ENCODE results near the gene LRRC23. TPM values are rescaled to one million over a fixed set of nuclear protein-coding genes. Genes with fewer than 3 reads are reported as not detected.

LRRC23 gene
- total RNA-seq, 2 experiments from 2014 or later = 3.2 to 4.7 TPM

GRCh38 chr12:6899837-6900519, 4.6 kb upstream of the LRRC23 start:
- Mint-ChIP-seq H3K4me1 (ENCODE audit: low read depth) (no peaks in the 10 kb centered on the region), H3K36me3 (ENCODE audit: low read depth) (no peaks in the 10 kb centered on the region), H3K4me3 (no peak overlapping the region), H3K9me3 (no peaks in the 10 kb centered on the region), H3K27me3 (no peaks in the 10 kb centered on the region), H3K27ac (no peak overlapping the region)
- ATAC-seq (ENCODE audit: poor library complexity) = no peak
- Histone ChIP-seq H3K4me3 (ENCODE audit: low read length) (no peak overlapping the region), H3K27me3 (ENCODE audit: control insufficient read depth in 1 of 2, insufficient read depth in 2 of 2, low read length in 2 of 2) (no peaks in the 10 kb centered on the region), H3K4me1 (ENCODE audit: insufficient read depth, low read length) (peaks cover 12% of the 10 kb centered on the region), H3K27ac (ENCODE audit: low read depth in 1 of 2, low read length in 2 of 2) (no peak overlapping the region), H3K36me3 (ENCODE audit: insufficient read depth, low read length) (no peaks in the 10 kb centered on the region), H3K9me3 (ENCODE audit: control insufficient read depth in 1 of 2, insufficient read depth in 1 of 2, low read length in 2 of 2) (no peaks in the 10 kb centered on the region)
- CTCF ChIA-PET = interaction anchor here (1.3 to 2.2 kb wide), 2 partner anchors 9 to 27 kb away, joined by 5 to 12 read pairs; partner anchors contain the start of gene SPSB2
- intact Hi-C loops (cut with DNase I, micrococcal nuclease) = loop anchor here in 1 of 2 experiments (10.0 kb wide), 1 partner anchor 295 kb away; no protein-coding TSS in a partner anchor
- TF ChIP-seq, protein P1, sequence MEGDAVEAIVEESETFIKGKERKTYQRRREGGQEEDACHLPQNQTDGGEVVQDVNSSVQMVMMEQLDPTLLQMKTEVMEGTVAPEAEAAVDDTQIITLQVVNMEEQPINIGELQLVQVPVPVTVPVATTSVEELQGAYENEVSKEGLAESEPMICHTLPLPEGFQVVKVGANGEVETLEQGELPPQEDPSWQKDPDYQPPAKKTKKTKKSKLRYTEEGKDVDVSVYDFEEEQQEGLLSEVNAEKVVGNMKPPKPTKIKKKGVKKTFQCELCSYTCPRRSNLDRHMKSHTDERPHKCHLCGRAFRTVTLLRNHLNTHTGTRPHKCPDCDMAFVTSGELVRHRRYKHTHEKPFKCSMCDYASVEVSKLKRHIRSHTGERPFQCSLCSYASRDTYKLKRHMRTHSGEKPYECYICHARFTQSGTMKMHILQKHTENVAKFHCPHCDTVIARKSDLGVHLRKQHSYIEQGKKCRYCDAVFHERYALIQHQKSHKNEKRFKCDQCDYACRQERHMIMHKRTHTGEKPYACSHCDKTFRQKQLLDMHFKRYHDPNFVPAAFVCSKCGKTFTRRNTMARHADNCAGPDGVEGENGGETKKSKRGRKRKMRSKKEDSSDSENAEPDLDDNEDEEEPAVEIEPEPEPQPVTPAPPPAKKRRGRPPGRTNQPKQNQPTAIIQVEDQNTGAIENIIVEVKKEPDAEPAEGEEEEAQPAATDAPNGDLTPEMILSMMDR (IDR thresholded peaks at IDR 0.05) = no peak
- DNase-seq = peak in 3 of 14 experiments; percentile 29 to 50 (median 48)
- POLR2A ChIA-PET = interaction anchor here (1.2 to 1.5 kb wide), 2 partner anchors 27 to 44 kb away, joined by 3 to 4 read pairs; partner anchors contain the start of genes C12orf57 and RNU7-1

DNA sequence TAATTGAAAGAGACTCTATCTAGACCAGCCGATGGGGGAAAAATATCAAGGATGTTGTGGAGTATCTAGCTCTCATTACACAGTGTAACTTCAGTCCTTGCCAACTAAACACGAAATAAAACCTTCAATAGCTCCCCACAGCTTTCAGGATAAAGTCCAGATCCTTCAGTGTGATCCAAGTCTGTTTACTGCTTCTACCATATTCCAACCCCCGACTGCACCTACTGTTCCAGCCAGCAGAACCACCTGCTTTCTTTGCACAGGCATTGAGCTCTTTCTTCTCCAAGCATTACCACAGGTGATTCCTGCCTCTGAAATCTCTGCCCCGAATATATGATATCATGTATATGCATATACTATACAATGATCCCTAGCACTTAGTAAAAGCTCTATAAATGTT, 2.2 kb upstream of the LRRC23 start:
- DNase-seq (no peak), ATAC-seq (ENCODE audit: poor library complexity) (no peak)
- Histone ChIP-seq H3K36me3 (ENCODE audit: insufficient read depth, low read length) (no peaks in the 10 kb centered on the region), H3K27ac (ENCODE audit: low read depth in 1 of 2, low read length in 2 of 2) (no peak overlapping the region), H3K4me1 (ENCODE audit: insufficient read depth, low read length) (peaks cover 21% of the 10 kb centered on the region), H3K4me3 (ENCODE audit: low read length) (no peak overlapping the region), H3K27me3 (ENCODE audit: control insufficient read depth in 1 of 2, insufficient read depth in 2 of 2, low read length in 2 of 2) (no peaks in the 10 kb centered on the region), H3K9me3 (ENCODE audit: control insufficient read depth in 1 of 2, insufficient read depth in 1 of 2, low read length in 2 of 2) (no peaks in the 10 kb centered on the region)
- intact Hi-C loops (cut with DNase I, micrococcal nuclease) = loop anchor here in 1 of 2 experiments (10.0 kb wide), 1 partner anchor 292 kb away; no protein-coding TSS in a partner anchor
- TF ChIP-seq, protein P1 (IDR thresholded peaks at IDR 0.05) = no peak
- H3K4me1 Mint-ChIP-seq (ENCODE audit: low read depth) = no peaks in the 10 kb centered on the region
- no peak overlapping the region for H3K4me3 Mint-ChIP-seq
- ChIA-PET POLR2A (interaction anchor here (1.1 kb wide), 1 partner anchor 12 kb away, joined by 3 read pairs; no protein-coding TSS in a partner anchor), CTCF (interaction anchor here (1.5 to 2.6 kb wide), 2 partner anchors 11 to 35 kb away, joined by 4 to 15 read pairs; no protein-coding TSS in a partner anchor)
- no peaks in the 10 kb centered on the region for H3K36me3 Mint-ChIP-seq (ENCODE audit: low read depth)
- no peaks in the 10 kb centered on the region for H3K9me3 Mint-ChIP-seq
- H3K27ac Mint-ChIP-seq = no peak overlapping the region
- H3K27me3 Mint-ChIP-seq = no peaks in the 10 kb centered on the region

DNA sequence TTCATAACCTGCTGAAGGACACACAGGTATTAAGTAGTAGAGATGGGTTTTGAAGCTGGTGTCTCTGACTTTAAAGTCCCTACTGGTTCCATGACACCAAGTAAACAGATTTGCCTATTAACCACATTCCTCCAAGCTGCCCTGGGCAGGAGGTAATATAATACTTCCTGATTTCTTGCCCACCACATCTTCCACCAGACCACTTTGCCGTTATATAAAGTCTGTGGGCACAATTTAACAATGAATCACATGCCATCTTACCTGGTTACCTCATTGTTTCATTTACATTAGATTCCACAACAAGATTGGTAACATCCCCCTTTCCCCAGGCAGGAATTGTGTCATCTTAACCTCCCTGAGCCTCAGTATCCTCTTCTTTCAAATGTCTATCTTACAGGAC, 900 bp upstream of the LRRC23 start:
- peak overlapping the region; percentile 22 for H3K4me3 Mint-ChIP-seq

More for the DNA sequence above, 900 bp upstream of the LRRC23 start:
- CTCF ChIA-PET = interaction anchor here (1.9 to 5.6 kb wide), 6 partner anchors 13 to 58 kb away, joined by 6 to 43 read pairs (median 12); partner anchors contain the start of gene SPSB2
- Histone ChIP-seq H3K27ac (ENCODE audit: low read depth in 1 of 2, low read length in 2 of 2) (peak overlapping the region in 1 of 2 donors; percentile 70), H3K4me3 (ENCODE audit: low read length) (no peak overlapping the region), H3K9me3 (ENCODE audit: control insufficient read depth in 1 of 2, insufficient read depth in 1 of 2, low read length in 2 of 2) (no peaks in the 10 kb centered on the region), H3K27me3 (ENCODE audit: control insufficient read depth in 1 of 2, insufficient read depth in 2 of 2, low read length in 2 of 2) (no peaks in the 10 kb centered on the region), H3K36me3 (ENCODE audit: insufficient read depth, low read length) (no peaks in the 10 kb centered on the region), H3K4me1 (ENCODE audit: insufficient read depth, low read length) (peaks cover 21% of the 10 kb centered on the region)
- intact Hi-C loops (cut with DNase I, micrococcal nuclease) = loop anchor here (1.0 to 10.0 kb wide), 4 partner anchors 12 to 291 kb away; partner anchors contain the start of gene SPSB2 (in 1 of the 2)
- no peaks in the 10 kb centered on the region for H3K27me3 Mint-ChIP-seq
- no peak for DNase-seq
- POLR2A ChIA-PET = interaction anchor here (1.1 to 3.0 kb wide), 4 partner anchors 10 to 40 kb away, joined by 3 to 14 read pairs (median 13); partner anchors contain the start of genes C12orf57, RNU7-1 and SPSB2
- H3K36me3 Mint-ChIP-seq (ENCODE audit: low read depth) = peaks cover 4% of the 10 kb centered on the region
- no peak for ATAC-seq (ENCODE audit: poor library complexity)
- TF ChIP-seq, protein P1 (IDR thresholded peaks at IDR 0.05) = no peak
- no peaks in the 10 kb centered on the region for H3K9me3 Mint-ChIP-seq
- no peak overlapping the region for H3K27ac Mint-ChIP-seq
- no peaks in the 10 kb centered on the region for H3K4me1 Mint-ChIP-seq (ENCODE audit: low read depth)
